GM20000 (cell line): ENCODE measurements around the gene DTX1.

Source experiments
- DNase-seq: peaks from one replicate; pipeline ENCODE4 v3.0.0; 2012; ENCODE audit warnings: low spot score
- TF ChIP-seq, protein P1 (sequence below): IDR thresholded peaks from 2 replicates; pipeline ENCODE4 v1.5.1; 2012; ENCODE audit warnings: mild to moderate bottlenecking, control low read depth; ENCODE audit errors: extremely low read depth, missing control alignments

DTX1 gene

DNA sequence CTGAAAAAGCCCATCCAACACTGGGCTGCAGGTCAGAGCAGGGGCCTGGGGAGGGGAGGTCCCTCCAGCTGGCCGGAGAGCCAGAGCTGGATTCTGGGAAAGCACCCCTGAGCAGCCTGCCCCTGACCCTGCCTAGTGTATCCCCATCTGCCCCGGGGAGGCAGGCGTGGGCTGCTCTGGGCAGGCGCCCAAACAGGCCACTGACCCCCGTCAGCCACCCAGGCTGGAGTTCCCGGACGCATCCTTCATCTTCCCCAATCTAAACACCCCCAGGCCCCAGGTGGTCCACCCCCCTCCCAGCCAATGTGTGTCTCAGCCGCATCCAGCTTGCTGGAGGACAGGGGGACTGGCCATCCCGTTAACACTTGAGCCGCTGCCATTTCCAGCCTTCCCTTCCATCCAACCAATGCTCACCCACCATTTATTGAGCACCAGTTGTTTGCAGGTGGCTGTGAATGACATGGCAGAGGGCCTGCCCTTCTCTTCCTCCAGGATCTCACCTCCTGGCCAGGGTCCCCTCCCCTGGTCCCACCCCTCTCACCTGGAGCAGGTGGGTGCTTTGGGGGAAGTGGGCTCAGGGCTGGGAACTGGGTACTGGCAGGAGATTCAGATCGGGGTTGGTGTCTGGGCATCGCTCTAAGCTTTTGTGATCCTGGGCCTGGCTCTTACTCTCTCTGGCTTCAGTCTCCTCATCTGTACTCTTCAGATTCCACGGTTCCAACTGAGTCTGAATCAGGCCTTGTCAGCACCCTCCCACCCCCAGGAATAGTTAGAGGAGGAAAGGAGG is 743 bp upstream of the DTX1 start:
- TF ChIP-seq, protein P1, sequence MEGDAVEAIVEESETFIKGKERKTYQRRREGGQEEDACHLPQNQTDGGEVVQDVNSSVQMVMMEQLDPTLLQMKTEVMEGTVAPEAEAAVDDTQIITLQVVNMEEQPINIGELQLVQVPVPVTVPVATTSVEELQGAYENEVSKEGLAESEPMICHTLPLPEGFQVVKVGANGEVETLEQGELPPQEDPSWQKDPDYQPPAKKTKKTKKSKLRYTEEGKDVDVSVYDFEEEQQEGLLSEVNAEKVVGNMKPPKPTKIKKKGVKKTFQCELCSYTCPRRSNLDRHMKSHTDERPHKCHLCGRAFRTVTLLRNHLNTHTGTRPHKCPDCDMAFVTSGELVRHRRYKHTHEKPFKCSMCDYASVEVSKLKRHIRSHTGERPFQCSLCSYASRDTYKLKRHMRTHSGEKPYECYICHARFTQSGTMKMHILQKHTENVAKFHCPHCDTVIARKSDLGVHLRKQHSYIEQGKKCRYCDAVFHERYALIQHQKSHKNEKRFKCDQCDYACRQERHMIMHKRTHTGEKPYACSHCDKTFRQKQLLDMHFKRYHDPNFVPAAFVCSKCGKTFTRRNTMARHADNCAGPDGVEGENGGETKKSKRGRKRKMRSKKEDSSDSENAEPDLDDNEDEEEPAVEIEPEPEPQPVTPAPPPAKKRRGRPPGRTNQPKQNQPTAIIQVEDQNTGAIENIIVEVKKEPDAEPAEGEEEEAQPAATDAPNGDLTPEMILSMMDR = no peak
- peak; percentile 29 for DNase-seq

DNA sequence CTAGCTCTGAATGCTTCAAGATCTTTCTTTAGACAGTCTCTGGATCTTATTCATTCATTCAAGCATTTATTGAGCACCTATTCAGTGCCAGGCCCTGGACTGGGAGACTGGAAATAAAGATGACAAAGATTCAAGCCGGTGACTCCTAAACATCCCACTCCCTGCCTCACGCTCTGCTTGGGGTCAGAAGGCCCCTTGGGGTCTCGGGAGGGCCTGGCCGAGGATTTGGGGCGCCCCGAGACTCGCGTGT is 224 bp upstream of the DTX1 start:
- no peak for DNase-seq
- TF ChIP-seq, protein P1 = no peak

DNA sequence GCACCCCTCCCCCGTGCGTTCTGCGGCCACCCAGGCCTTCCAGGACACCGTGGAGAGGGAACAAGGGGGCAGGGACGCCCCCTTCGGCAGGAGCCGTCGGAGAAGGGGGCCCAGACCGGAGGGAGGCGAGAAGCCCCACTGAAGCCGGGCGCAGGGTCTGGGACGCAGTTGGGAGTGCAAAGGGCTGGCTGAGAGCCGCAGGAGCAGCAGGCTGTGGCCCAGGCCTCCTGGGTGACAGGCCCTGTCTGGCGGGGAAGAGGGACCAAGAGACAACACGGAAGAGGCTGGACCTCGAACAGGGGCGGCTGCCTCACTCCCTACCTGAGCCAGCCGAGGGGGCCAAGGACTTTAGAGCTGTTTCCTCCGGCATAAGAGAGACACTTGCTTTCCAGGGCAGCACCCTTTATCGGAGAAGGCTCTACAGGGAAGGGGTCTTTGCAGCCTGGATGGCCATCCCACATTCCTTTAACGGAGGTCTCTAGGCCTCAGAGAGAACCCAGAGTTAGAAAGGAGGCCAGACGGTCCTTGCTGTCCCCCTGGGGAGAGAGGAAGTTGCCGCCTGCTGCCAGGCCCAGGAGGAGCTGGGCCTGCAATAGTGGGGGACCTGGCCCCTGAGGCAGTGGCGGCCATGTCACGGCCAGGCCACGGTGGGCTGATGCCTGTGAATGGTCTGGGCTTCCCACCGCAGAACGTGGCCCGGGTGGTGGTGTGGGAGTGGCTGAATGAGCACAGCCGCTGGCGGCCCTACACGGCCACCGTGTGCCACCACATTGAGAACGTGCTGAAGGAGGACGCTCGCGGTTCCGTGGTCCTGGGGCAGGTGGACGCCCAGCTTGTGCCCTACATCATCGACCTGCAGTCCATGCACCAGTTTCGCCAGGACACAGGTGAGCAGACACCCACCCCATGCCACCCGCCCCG is 1.3 kb downstream of the DTX1 start:
- DNase-seq = peak; percentile 33

DNA sequence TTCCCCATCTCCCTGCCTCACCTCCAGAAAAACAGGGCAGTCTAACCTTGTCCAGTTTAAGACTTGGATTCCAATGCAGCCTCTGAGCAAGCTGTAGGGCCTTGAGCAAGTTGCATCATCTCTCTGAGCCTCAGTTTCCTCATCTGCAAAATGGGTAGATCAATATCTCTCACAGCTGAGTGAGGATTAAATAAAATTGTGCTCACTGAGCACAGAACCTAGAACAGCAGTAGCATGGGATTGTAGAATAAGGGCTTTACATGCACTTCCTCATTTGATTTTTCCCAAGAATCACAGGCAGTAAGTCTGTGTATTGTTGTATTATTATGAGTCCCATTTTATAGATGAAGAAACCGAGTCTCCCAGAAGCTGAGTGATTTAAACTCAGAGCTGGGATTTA is 2.0 kb downstream of the DTX1 start:
- TF ChIP-seq, protein P1 = no peak
- peak; percentile 15 for DNase-seq

More for the DNA sequence above, 1.3 kb downstream of the DTX1 start:
- TF ChIP-seq, protein P1 = no peak

DNA sequence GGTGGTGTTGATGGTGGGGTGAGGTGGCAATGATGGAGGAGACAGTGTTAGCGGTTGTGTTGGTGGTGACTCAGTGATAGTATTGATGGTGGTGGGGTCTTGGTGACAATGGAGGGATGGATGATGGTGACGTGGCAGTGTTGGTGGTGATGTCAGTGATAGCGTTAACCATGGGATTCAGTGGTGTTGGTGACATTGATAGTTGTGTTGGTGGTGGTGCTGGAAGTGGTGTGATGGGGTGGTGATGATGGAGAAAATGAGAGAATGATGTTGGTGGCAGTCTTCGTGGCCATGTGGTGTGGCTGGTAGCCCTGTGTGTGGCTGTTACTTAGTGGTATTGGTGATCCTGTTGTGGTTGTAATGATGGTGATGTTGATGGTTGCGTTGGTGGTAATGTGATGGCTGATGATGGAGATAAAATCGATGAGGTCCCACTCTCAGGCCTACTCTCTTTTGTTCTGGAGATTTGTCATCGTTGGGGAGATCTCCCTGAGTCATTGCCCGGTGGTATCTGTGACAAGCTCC is 2.6 kb downstream of the DTX1 start:
- TF ChIP-seq, protein P1 = no peak
- peak; percentile 6 for DNase-seq

DNA sequence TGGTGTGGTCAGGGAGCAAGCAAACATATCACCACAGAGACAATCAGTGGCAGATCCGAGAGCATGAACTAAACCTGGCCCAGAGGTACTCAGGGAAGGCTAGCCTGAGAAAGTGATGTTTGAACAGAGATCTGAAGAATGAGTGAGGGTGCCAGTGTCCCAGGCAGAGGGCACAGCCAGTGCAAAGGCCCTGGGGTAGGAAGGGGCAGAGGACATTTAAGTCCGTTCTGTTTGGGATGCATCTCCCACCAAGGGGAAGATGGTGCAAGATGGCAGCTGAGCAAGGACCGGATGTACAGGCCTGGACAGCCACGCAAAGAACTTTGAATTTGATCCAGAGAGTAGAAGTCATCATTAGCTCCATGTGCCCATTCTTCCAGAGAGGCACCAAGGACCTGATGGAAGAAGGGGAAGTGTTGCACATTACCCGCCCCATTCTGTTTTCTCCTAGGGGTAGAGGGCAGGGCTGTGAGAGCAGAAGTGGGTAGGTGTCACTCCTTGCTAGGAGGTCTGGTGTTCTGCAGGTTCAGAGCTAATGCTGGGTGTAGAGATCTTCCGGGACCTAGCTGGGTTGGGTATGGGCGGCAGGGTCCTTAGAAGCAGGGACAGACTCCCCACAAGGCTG is 3.9 kb downstream of the DTX1 start:
- TF ChIP-seq, protein P1 = no peak

More for the DNA sequence above, 3.9 kb downstream of the DTX1 start:
- peak; percentile 14 for DNase-seq
